GM18505 (cell line): ENCODE results near the gene RBM26.

Source experiments
- ATAC-seq: cut with Tn5 transposase; IDR thresholded peaks from one replicate; pipeline ENCODE4 v1.9.1; 2021; ENCODE audit not compliant: unreplicated experiment
- POLR2A ChIP-seq: IDR thresholded peaks from 4 replicates; pipeline ENCODE4 v1.6.1; 2011; ENCODE audit warnings: borderline replicate concordance; ENCODE audit not compliant: insufficient read depth, insufficient read length; ENCODE audit errors: extremely low read depth

The RBM26 gene

GRCh38 chr13:79312340-79312855 lies 93.7 kb downstream of the RBM26 start:
- no peak for TF ChIP-seq POLR2A
- no peak for ATAC-seq

DNA sequence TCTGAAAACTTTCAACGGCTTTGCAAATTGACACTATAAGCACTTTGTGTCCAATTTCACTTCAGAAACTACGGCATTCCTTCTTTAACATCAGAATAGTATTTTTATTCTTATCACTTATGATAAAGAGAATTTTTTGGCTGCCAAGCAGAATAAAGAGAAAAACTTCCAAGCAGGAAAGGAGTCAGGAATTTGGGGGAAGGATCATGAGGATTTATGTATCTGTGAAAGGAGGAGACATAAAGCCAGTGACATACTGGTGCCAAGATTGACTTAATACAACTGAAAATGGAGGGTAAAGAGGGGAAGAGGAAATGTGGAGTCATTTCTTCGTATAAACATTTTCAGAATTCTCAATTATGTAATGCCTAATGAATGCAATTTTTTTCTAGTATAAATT lies 94.7 kb downstream of the RBM26 start:
- TF ChIP-seq POLR2A, result no peak
- no peak for ATAC-seq

DNA sequence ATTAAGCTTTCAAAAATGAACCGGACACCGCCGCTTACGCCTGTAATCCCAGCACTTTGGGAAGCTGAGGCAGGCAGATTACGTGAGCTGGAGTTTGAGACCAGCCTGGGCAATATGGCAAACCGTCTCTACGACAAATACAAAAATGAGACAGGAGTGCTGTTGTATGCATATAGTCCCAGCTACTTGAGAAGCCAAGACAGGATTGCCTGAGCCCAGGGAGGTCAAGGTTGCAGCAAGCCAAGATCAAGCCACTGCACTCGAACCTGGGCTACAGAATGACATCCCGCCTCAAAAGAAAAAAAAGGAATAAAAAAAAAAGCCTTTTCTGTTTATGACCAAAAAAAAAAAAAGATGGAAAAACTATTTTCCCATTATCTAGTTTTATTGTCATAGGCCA lies 96.4 kb downstream of the RBM26 start:
- ATAC-seq, result no peak
- peak; percentile 17 for TF ChIP-seq POLR2A

DNA sequence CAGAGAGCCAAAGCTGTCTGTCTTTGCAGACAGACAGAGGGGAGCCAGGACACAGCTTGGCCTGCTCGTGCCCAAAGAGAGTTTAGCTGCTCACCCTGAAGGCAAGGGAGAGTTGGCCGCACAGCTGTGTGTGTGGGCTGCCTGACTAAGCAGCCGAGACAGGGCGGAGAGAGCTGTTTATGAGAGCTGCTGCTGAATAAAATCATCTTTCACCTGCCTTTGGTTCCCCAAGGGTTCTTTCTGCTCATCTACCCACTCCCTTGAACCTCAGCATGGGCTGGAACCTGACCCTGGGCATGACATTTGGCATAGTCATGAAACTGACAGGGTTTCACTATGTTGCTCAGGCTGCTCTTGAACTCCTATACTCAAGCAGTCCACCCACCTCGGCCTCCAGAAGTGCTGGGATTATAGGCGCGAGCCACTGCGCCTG lies 98.2 kb downstream of the RBM26 start:
- ATAC-seq, result peak; percentile 58
- peak; percentile 12 for TF ChIP-seq POLR2A

GRCh38 chr13:79307433-79307861 lies 98.6 kb downstream of the RBM26 start:
- ATAC-seq, result no peak
- no peak for TF ChIP-seq POLR2A

- no peak for TF ChIP-seq POLR2A
Observed at GRCh38 chr13:79306650-79307049, 99.4 kb downstream of the RBM26 start.

DNA sequence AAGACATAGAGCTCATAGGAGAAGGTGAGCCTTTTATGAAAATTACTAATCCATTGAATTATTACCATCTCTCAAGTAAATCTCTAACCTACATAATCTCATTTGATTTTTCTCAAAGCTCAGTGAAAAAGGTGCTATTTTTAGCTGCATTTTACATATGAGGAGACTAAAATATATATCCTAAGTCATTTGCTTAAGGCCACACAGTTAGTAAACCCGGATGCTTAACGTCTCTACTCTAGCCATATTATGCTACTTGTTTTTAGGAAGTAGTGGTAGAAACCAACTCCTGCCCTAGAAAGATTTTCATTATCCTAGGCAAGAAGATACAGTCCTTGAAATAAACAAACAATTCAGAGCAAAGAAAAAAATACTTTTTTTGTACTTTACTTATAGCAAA lies 108.9 kb downstream of the RBM26 start:
- no peak for ATAC-seq
- TF ChIP-seq POLR2A, result no peak

More at GRCh38 chr13:79306650-79307049, 99.4 kb downstream of the RBM26 start:
- no peak for ATAC-seq

GRCh38 chr13:79295906-79296706 lies 109.9 kb downstream of the RBM26 start:
- no peak for ATAC-seq
- TF ChIP-seq POLR2A, result no peak

DNA sequence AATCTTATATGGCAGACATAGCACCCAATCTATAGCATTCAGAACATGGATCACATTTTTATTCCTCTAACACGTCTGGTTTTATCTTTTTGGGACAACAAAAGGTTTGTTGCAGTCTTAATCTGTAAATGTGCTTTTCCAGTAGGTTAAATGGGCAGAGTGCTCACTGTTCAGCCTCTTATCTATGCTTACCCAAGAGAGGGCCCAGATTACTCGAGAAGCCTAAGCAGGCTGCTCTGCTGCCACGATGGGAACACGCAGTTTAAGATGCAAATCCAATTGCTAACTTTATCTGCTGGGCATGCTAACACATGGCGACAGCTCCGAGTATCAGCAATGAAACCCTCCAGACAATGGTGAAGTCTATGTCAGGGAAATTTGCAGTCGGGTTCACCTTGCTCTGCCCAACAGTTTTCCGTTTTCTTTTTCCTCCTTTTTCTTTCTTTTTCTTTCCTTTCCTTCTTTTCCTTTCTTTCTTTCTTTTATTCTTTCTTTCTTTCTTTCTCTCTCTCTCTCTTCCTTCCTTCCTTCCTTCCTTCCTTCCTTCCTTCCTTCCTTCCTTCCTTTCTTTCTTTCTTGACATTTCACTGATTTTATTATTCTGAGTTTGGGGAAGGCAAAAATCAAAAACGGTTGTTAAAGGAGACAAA lies 115.3 kb downstream of the RBM26 start:
- no peak for TF ChIP-seq POLR2A
- no peak for ATAC-seq

GRCh38 chr13:79289571-79289970 lies 116.5 kb downstream of the RBM26 start:
- no peak for TF ChIP-seq POLR2A

GRCh38 chr13:79287939-79288795 lies 117.9 kb downstream of the RBM26 start:
- TF ChIP-seq POLR2A, result no peak
- no peak for ATAC-seq

More at GRCh38 chr13:79289571-79289970, 116.5 kb downstream of the RBM26 start:
- ATAC-seq, result no peak

DNA sequence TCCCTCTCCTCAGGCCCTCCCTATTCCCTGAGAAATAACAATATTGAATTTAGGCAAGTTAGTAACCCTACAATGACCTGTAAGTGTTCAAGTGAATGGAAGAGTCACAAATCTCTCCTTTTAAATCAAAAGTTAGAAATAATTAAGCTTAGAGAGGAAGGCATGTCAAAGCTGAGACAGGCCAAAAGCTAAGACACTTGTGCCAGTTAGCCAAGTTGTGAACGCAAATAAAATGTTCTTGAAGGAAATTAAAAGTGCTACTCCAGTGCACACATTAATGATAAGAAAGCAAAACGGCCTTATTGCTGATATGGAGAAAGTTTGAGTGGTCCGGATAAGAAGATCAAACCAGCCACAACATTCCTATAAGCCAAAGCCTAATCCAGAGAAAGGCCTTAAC lies 120.9 kb downstream of the RBM26 start:
- ATAC-seq, result no peak

DNA sequence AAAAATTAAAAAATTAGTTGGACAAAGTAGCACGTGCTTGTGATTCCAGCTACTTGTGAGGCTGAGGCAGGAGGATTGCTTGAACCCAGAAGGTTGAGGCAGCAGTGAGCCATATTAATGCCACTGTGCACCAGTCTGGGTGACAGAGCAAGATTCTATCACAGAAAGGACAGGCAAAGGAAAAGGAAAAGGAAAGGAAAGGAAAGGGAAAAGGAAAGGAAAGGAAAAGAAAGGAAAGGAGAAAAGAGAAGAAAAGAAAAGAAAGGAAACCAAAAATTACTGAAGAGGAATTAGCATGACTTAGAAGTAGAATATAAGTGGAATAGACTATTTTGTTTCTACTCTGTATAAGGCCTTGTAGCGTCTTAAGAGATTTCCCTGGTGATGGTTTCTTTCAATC lies 122.3 kb downstream of the RBM26 start:
- no peak for TF ChIP-seq POLR2A
- ATAC-seq, result no peak

More for the DNA sequence above, 120.9 kb downstream of the RBM26 start:
- TF ChIP-seq POLR2A, result no peak
